ENCODE measurements around the gene GRAMD1A. TPM values are rescaled to one million over a fixed set of nuclear protein-coding genes. Genes with fewer than 3 reads are reported as not detected.

Gene GRAMD1A
- total RNA-seq, 1 experiment from 2014 or later, result 125 TPM

DNA sequence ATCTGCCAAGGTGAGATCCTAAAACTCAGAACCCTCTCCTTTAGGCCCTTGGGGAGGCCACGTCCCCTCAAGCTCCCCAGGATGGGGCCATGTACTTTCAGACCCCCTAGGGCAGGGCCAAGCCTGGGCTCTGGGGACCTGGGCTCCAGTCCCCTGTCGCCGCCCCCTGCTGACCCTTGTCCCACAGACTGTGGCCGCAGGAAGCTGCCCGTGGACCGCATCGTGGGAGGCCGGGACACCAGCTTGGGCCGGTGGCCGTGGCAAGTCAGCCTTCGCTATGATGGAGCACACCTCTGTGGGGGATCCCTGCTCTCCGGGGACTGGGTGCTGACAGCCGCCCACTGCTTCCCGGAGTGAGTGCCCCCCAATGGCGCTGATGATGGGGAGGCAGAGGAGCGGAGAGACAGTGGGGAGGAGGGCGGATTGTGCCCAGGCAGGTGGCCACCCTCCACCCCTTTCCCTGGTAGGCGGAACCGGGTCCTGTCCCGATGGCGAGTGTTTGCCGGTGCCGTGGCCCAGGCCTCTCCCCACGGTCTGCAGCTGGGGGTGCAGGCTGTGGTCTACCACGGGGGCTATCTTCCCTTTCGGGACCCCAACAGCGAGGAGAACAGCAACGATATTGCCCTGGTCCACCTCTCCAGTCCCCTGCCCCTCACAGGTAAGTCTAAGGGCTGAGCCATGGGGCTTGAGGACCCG, 60.2 kb downstream of the GRAMD1A start:
- Histone ChIP-seq H2BK5ac (ENCODE audit: insufficient read length, low read length) (no peak overlapping the region), H2BK20ac (ENCODE audit: low read depth, low read length, poor library complexity, severe bottlenecking) (no peak overlapping the region), H3T11ph (ENCODE audit: low read length) (no peak overlapping the region), H3K56ac (ENCODE audit: insufficient read length, low read depth, low read length) (no peak overlapping the region), H2AFZ (ENCODE audit: low read length) (no peak overlapping the region), H3K14ac (ENCODE audit: insufficient read depth, low read length) (no peak overlapping the region), H2BK15ac (ENCODE audit: low read depth, low read length) (no peak overlapping the region), H3K23ac (ENCODE audit: insufficient read length, low read depth, low read length) (no peak overlapping the region), H4K91ac (ENCODE audit: insufficient read length, low read depth, low read length) (no peak overlapping the region), H3K23me2 (ENCODE audit: insufficient read length, low read depth, low read length, poor library complexity, severe bottlenecking) (no peaks in the 10 kb centered on the region), H2AK5ac (ENCODE audit: insufficient read length, low read length) (no peak overlapping the region), H3K4ac (ENCODE audit: low read depth, low read length) (no peak overlapping the region), H3K4me2 (ENCODE audit: insufficient read depth, insufficient read length, low read length) (no peak overlapping the region), H3K27ac (ENCODE audit: insufficient read length, low read depth, low read length) (no peak overlapping the region), H3K4me1 (ENCODE audit: insufficient read depth, low read length) (no peaks in the 10 kb centered on the region), H3K79me1 (ENCODE audit: insufficient read depth, low read depth, low read length, poor library complexity, severe bottlenecking) (no peaks in the 10 kb centered on the region), H3K79me2 (ENCODE audit: insufficient read depth, low read length) (no peaks in the 10 kb centered on the region), H4K8ac (replicated peaks; ENCODE audit: insufficient read length, low read depth, low read length) (no peak overlapping the region), H3K9ac (ENCODE audit: extremely low read depth, insufficient read length, low read length) (no peak overlapping the region), H4K5ac (ENCODE audit: insufficient read length, low read depth, low read length) (no peak overlapping the region), H2BK12ac (ENCODE audit: insufficient read length, low read depth, low read length) (no peak overlapping the region), H4K20me1 (ENCODE audit: control insufficient read depth, insufficient read depth, insufficient read length) (no peaks in the 10 kb centered on the region), H3K9me3 (ENCODE audit: control insufficient read depth, low read depth, low read length) (no peaks in the 10 kb centered on the region), H2BK120ac (ENCODE audit: low read depth, low read length, poor library complexity, severe bottlenecking) (no peak overlapping the region), H3K27me3 (ENCODE audit: insufficient read depth, low read length) (no peaks in the 10 kb centered on the region), H3K18ac (ENCODE audit: insufficient read length, low read depth, low read length) (no peak overlapping the region)
- DNase-seq, result peak; percentile 25
- TF ChIP-seq, protein P1, sequence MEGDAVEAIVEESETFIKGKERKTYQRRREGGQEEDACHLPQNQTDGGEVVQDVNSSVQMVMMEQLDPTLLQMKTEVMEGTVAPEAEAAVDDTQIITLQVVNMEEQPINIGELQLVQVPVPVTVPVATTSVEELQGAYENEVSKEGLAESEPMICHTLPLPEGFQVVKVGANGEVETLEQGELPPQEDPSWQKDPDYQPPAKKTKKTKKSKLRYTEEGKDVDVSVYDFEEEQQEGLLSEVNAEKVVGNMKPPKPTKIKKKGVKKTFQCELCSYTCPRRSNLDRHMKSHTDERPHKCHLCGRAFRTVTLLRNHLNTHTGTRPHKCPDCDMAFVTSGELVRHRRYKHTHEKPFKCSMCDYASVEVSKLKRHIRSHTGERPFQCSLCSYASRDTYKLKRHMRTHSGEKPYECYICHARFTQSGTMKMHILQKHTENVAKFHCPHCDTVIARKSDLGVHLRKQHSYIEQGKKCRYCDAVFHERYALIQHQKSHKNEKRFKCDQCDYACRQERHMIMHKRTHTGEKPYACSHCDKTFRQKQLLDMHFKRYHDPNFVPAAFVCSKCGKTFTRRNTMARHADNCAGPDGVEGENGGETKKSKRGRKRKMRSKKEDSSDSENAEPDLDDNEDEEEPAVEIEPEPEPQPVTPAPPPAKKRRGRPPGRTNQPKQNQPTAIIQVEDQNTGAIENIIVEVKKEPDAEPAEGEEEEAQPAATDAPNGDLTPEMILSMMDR (conservative IDR thresholded peaks at IDR 0.05), result no peak
- Mint-ChIP-seq H3K9me3 (no peaks in the 10 kb centered on the region), H3K4me1 (peaks cover 18% of the 10 kb centered on the region in 2 experiments), H3K27me3 (ENCODE audit: low read depth) (peaks cover 32% of the 10 kb centered on the region), H3K36me3 (ENCODE audit: insufficient read depth in 1 of 3, low read depth in 3 of 3) (no peaks in the 10 kb centered on the region), H3K27ac (no peak overlapping the region), H3K4me3 (no peak overlapping the region)
- WGBS (ENCODE audit: extremely low coverage, insufficient read length, low lambda C conversion rate), result no CpG with 5 or more reads among the region's 29 CpGs
